Stimulated activated memory B cell treated with anti-CD40 and anti-IgM and Interleukin-4, amounts not matched to agents 10 μg/mL and 1 μg/mL and 100 μg/mL, for 72 hours (primary cell): ENCODE measurements around the gene HID1.

Experiments
- ATAC-seq: fragments of 150-1000 bp; cut with Tn5 transposase; 2 replicates; pipeline ENCODE4 v1.10.0; 2021
- H3K27ac Mint-ChIP-seq: one replicate; pipeline ENCODE4 v1.8.0; 2022; ENCODE audit warnings: mild to moderate bottlenecking, mixed read lengths
- H3K27me3 Mint-ChIP-seq: one replicate; pipeline ENCODE4 v1.8.0; 2022; ENCODE audit warnings: mixed read lengths
- H3K36me3 Mint-ChIP-seq: one replicate; pipeline ENCODE4 v1.8.0; 2022; ENCODE audit warnings: mixed read lengths
- H3K4me1 Mint-ChIP-seq: one replicate; pipeline ENCODE4 v1.8.0; 2022; ENCODE audit warnings: mixed read lengths
- H3K4me3 Mint-ChIP-seq: one replicate; pipeline ENCODE4 v1.8.0; 2022; ENCODE audit warnings: mild to moderate bottlenecking, moderate library complexity, mixed read lengths
- H3K9me3 Mint-ChIP-seq: one replicate; pipeline ENCODE4 v1.8.0; 2022; ENCODE audit warnings: mixed read lengths

HID1 gene

DNA sequence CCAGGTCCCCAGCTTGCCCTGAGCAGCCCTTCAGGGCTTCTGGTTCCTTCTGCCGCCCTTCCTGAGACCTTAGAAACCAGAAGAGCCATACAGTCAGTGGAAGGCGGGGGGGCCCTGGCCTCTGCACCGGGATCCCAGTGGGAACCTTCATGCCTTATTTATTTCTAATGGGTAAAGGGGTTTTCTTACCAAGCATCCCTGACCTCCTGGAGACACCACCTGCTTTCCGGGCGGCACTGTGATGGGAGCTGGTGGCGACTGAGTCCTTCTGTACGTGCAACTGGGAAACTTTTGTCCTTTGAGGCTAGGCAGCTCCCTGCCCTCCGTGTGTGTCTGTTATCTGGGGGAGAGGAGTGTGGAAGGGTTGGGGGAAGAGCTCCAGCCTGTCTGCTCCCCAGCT is 32.7 kb upstream of the HID1 start:
- Mint-ChIP-seq H3K27me3 (peaks cover 44% of the 10 kb centered on the region), H3K36me3 (no peaks in the 10 kb centered on the region), H3K4me1 (peaks cover 9% of the 10 kb centered on the region), H3K27ac (no peak overlapping the region), H3K4me3 (no peak overlapping the region), H3K9me3 (no peaks in the 10 kb centered on the region)
- ATAC-seq: no peak

DNA sequence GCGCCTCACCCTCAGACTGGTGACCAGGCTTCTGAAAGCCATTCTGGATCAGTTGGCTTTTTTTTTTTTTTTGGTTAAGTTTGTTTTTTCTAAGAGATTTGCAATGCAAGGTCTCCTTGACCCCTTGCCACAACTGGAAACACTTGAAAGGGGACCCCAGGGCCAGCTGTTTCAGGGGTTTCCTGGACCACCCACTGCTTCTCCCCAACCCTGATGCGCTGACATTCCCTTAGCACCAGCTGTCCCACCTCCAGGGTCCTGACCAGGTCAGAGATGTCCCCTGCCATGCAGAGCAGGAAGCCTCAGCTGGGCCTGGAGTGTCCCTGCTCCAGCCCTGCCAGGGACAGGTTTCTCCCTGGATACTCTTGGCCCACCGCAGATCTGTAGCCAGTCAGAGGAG is 31.8 kb upstream of the HID1 start:
- no peak for ATAC-seq
- Mint-ChIP-seq H3K4me1 (peaks cover 9% of the 10 kb centered on the region), H3K9me3 (no peaks in the 10 kb centered on the region), H3K27ac (no peak overlapping the region), H3K27me3 (peaks cover 44% of the 10 kb centered on the region), H3K36me3 (no peaks in the 10 kb centered on the region), H3K4me3 (no peak overlapping the region)

DNA sequence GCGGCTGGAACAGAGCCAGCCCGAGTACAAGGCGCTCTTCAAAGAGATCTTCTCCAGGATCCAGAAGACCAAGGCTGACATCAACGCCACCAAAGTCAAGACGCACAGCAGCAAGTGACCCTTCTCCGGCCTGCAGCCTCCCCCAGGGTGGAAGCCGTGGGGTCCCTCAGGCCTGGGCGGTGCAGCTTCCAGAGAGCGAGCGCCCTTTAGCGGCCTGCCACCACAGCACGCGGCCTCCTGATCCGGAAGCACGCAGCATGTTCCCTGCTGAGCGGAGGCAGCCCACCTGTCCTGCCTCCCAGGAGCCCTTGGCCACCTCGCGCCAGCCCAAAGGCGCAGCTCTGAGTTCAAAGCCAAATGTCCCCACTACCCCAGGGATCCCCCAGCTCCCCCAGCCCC is 31.4 kb upstream of the HID1 start:
- Mint-ChIP-seq H3K27ac (no peak overlapping the region), H3K4me1 (peaks cover 9% of the 10 kb centered on the region), H3K36me3 (no peaks in the 10 kb centered on the region), H3K27me3 (peaks cover 44% of the 10 kb centered on the region), H3K4me3 (no peak overlapping the region), H3K9me3 (no peaks in the 10 kb centered on the region)
- no peak for ATAC-seq

DNA sequence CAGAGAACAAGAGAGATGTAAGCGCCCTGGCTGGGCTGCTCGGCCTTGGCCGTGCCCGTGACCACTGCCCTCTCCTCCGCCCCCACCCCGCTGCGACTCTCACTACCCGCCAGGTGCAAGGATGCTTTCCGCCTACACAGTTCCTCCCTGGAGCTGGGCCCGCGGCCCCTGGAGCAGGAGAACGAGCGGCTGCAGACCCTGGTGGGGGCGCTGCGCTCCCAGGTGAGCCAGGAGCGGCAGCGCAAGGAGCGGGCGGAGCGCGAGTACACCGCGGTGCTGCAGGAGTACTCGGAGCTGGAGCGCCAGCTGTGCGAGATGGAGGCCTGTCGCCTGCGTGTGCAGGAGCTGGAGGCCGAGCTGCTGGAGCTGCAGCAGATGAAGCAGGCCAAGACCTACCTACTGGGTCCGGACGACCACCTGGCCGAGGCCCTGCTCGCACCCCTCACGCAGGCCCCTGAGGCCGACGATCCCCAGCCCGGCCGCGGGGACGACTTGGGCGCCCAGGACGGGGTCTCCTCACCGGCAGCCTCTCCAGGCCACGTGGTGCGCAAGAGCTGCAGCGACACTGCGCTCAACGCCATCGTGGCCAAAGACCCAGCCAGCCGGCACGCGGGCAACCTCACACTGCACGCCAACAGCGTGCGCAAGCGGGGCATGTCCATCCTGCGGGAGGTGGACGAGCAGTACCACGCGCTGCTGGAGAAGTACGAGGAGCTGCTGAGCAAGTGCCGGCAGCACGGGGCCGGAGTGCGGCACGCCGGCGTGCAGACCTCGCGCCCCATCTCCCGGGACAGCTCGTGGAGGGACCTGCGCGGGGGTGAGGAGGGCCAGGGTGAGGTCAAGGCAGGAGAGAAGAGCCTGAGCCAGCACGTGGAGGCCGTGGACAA is 30.8 kb upstream of the HID1 start:
- no peak for ATAC-seq
- Mint-ChIP-seq H3K27me3 (peaks cover 44% of the 10 kb centered on the region), H3K27ac (peak overlapping the region; percentile 58), H3K4me3 (no peak overlapping the region), H3K9me3 (no peaks in the 10 kb centered on the region), H3K36me3 (no peaks in the 10 kb centered on the region), H3K4me1 (peaks cover 9% of the 10 kb centered on the region)

DNA sequence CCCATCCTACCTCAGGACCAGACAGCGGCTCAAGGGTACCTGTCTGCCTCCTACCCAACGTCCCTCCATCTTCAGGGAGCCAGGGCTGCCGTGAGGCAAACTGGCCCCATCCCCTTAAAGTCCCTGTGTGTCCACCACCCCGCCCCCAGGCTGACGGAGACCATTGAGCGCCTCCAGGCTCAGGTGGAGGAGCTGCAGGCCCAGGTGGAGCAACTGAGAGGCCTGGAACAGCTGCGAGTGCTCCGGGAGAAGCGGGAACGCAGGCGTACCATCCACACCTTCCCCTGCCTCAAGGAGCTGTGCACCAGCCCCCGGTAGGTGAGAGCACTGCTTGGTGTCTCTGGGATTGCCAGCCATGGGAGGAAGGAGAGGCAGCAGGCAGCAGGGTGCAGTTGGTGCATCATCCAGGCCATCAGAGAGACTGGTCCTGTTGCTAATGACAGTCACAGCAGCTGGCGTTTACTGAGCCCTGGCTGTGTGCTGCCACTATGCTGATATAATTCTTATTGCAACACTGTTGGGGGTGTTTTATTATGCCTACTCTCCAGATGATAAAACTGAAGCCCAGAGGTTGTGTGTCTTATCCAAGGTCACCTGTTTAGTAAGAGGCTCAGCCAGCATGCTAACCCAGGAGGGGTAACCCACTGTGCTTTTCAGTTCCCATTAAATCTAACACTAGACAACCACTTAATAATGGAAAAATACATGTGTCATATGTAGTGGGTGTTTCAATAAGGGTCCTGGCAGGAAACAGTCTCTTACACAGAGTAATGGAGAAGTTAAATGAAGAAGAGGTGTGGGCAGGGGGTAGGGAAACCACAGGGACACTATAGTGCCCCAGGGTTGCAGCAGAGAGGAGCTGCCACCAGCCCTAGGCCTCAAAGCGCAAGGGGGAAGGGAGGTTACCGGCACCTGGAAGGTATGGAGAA is 29.6 kb upstream of the HID1 start:
- H3K4me3 Mint-ChIP-seq: no peak overlapping the region
- peak; percentile 81 for ATAC-seq
- peak overlapping the region; percentile 58 for H3K27ac Mint-ChIP-seq
- H3K36me3 Mint-ChIP-seq: no peaks in the 10 kb centered on the region
- no peaks in the 10 kb centered on the region for H3K9me3 Mint-ChIP-seq
- H3K4me1 Mint-ChIP-seq: peaks cover 9% of the 10 kb centered on the region
- peaks cover 44% of the 10 kb centered on the region for H3K27me3 Mint-ChIP-seq

DNA sequence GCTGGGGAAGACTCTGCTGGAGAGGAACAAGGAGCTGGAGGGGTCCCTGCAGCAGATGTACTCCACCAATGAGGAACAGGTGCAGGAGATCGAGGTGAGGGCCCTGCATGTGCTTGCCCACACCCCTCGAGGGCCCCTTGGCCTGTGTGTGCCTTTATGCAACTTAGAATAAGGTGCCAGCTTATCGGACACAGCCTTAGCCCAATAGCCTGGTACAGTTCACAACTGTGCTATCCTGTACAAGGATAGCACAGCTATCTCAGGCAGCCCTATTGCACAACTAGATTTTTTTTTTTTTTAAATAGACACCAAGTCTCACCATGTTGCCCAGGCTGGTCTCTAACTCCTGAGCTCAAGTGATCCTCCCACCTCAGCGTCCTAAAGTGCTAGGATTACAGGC is 27.0 kb upstream of the HID1 start:
- Mint-ChIP-seq H3K4me1 (peaks cover 9% of the 10 kb centered on the region), H3K27me3 (peaks cover 29% of the 10 kb centered on the region), H3K4me3 (no peak overlapping the region), H3K27ac (no peak overlapping the region), H3K9me3 (no peaks in the 10 kb centered on the region), H3K36me3 (no peaks in the 10 kb centered on the region)
- no peak for ATAC-seq

DNA sequence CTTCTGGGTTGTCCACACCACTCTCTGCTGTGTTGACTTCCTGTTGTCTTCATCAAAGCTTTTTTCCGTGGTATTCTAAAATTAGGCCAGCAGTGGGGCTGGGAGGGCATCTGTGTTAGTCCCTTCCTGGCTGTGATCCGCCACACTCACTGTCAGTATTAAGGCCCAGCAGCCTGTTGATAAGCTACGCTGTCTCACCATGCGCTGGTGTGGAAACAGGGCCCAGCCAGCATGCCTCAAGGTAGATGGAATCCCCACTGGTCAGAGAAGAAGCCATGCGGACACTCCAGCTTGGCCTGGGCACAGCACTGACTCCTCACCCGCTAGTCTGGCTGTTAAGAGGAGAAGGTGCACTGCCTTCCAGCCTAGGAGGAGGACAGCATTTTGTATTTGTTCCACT is 26.2 kb upstream of the HID1 start:
- H3K4me1 Mint-ChIP-seq: peaks cover 9% of the 10 kb centered on the region
- H3K36me3 Mint-ChIP-seq: no peaks in the 10 kb centered on the region
- H3K27me3 Mint-ChIP-seq: peaks cover 23% of the 10 kb centered on the region
- ATAC-seq: no peak
- no peak overlapping the region for H3K4me3 Mint-ChIP-seq
- no peak overlapping the region for H3K27ac Mint-ChIP-seq
- H3K9me3 Mint-ChIP-seq: no peaks in the 10 kb centered on the region

DNA sequence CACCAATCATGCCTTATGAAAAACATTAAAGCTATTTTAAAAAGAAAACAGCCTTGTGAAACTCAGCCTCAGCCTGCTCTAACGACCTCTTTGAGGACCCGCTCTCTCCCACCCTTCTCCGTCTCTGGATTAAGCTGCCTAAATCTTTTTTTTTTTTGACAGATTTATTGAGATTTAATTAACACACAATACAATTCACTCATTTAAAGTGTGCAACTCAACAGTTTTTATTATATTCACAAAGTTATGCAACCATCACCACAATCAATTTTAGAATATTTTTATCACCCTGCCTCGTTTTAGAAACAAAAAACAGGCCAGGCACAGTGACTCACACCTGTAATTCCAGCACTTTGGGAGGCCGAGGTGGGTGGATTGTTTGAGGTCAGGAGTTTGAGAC is 23.3 kb upstream of the HID1 start:
- Mint-ChIP-seq H3K4me1 (no peaks in the 10 kb centered on the region), H3K27me3 (peaks cover 3% of the 10 kb centered on the region), H3K9me3 (no peaks in the 10 kb centered on the region), H3K4me3 (no peak overlapping the region), H3K36me3 (no peaks in the 10 kb centered on the region), H3K27ac (no peak overlapping the region)
- ATAC-seq: no peak

DNA sequence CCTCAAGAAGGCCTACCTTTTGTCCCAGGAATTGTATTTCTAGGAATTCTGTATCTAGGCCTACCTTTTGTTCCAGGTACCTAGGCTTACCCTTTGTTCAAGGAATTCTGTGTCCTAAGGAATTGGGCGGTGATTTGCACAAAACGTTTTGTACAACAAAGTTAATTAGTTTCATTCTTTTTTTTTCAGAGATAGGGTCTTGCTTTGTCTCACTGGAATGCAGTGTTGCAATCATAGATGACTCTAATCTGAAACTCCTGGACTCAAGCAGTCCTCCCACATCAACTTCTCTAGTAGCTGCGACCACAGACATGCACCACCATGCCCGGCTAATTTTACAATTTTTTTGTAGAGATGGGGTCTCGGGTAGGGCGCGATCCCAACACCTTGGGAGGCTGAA is 21.9 kb upstream of the HID1 start:
- Mint-ChIP-seq H3K27ac (no peak overlapping the region), H3K36me3 (no peaks in the 10 kb centered on the region), H3K9me3 (no peaks in the 10 kb centered on the region), H3K27me3 (peaks cover 3% of the 10 kb centered on the region), H3K4me1 (no peaks in the 10 kb centered on the region), H3K4me3 (no peak overlapping the region)
- ATAC-seq: no peak

DNA sequence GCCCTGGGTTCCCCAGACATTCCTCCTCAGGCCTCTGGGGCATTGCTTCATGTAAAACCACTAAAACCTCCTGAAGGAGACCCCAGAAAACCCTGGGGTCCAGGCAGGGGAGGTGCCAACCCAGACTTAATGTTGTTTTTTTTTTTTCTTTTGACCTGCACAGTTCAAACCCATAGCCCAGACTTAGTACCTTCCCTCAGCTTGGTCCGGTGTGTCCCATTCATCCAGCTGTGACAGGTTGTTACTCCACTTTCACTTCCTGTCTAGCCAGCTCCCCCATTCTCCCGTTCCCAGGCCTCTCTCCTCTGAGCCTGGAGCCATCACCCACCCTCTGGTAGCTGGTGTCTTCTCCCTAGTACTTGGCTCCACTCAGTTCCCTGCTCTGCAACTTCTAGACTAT is 19.7 kb upstream of the HID1 start:
- Mint-ChIP-seq H3K4me3 (no peak overlapping the region), H3K27me3 (peaks cover 22% of the 10 kb centered on the region), H3K27ac (no peak overlapping the region), H3K4me1 (peaks cover 8% of the 10 kb centered on the region), H3K36me3 (no peaks in the 10 kb centered on the region), H3K9me3 (no peaks in the 10 kb centered on the region)
- ATAC-seq: no peak

DNA sequence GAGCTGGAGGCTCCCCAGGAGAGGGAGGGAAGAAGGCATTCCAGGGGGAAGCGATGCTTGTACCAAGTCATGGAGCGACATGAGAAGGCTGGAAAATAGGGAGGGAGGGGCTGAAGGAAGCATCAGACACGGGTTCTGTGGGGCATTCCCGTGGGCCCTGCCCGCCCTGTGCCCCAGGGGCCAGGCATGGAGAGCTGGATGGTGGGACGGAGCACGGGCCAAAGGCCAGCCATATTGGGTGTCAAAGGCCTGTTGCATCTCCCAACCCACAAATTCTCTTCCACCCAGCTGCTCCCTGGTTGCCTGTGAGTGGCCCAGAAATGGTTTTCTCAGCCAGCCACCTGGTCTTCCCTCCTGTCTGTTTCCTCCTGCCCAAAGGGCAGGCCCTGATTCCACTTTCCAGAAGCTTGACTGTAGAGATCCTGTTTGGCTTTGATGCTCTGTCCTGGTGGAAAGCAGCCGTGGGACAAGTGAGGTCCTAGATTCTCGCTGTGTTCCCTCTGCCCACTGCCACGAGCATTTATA is 18.1 kb upstream of the HID1 start:
- Mint-ChIP-seq H3K4me1 (peaks cover 18% of the 10 kb centered on the region), H3K27ac (no peak overlapping the region), H3K9me3 (no peaks in the 10 kb centered on the region), H3K27me3 (peaks cover 36% of the 10 kb centered on the region), H3K36me3 (no peaks in the 10 kb centered on the region), H3K4me3 (no peak overlapping the region)
- ATAC-seq: no peak

DNA sequence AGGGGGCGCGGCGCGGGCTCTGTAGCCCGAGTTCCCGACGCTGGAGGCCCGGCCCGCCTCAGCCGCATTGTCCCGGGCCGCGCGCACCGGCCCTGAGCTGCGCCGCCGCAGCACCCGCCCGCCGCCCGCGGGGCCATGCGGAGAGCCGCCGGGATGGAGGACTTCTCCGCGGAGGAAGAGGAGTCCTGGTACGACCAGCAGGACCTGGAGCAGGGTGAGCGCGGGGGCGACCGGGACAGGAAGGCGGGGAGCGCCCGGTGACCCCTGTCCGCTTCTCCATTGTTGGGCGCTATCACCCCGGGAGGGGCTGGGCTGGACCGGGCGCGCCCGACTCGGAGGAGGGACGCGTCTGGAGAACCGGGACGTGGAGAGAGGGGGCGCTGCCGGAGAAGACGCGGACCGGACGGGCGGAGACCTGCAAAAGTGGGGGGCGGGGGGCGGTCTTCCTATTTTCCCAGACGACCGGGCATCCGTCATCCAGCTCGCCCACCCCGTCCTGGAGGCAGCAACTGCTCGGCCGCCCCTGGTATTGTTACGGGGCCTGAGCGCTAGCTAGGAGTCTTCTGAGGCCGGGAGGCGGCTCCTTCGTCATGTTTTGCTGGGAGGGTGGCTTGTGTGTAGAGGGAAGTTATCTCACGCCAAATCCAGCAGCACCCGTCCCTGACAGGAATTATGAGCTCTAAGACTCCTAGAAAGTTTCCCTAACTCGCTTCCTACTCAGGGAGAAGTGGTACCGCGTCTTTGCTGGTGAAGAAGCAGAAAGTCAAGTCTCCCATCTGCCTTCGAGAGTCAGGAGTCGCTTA is 15.6 kb upstream of the HID1 start:
- Mint-ChIP-seq H3K4me1 (peaks cover 18% of the 10 kb centered on the region), H3K36me3 (no peaks in the 10 kb centered on the region), H3K9me3 (no peaks in the 10 kb centered on the region), H3K27ac (no peak overlapping the region), H3K27me3 (peaks cover 49% of the 10 kb centered on the region), H3K4me3 (peak overlapping the region; percentile 64)
- peak; percentile 69 for ATAC-seq

DNA sequence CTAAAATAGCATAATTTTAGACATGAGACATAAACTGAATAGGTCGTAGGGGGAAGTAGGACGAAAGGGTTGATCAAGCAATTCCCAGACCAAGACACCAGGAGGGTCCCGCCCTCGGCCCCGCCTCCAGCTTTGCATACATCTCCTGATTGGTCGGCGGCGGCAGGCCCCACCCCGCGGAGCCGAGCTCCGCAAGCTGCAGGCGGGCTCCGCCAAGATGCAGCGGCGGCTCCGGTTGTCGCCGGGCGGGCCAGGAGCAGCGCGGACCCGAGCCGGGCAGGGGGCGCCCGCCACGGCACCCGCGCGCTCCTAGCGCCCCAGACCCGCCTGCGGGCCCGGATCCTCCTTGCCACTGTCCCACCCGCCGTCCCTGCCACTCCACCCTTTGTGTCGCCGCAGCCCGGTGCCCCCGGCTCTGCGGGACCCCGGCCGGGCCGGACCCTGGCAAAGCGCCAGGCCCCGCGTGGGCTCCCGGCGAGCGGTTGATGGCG is 14.9 kb upstream of the HID1 start, which contains the start of gene CDR2L:
TSS of gene CDR2L (plus strand) at position 215 of the 491 bp plus-strand sequence. CDS start 412 bp downstream, outside the sequence.
- ATAC-seq: peak; percentile 96
- peaks cover 18% of the 10 kb centered on the region for H3K4me1 Mint-ChIP-seq
- H3K36me3 Mint-ChIP-seq: no peaks in the 10 kb centered on the region
- peaks cover 49% of the 10 kb centered on the region for H3K27me3 Mint-ChIP-seq
- no peaks in the 10 kb centered on the region for H3K9me3 Mint-ChIP-seq
- H3K4me3 Mint-ChIP-seq: peak within 1 kb of the TSS; percentile 71
- H3K27ac Mint-ChIP-seq: no peak within 1 kb of the TSS

DNA sequence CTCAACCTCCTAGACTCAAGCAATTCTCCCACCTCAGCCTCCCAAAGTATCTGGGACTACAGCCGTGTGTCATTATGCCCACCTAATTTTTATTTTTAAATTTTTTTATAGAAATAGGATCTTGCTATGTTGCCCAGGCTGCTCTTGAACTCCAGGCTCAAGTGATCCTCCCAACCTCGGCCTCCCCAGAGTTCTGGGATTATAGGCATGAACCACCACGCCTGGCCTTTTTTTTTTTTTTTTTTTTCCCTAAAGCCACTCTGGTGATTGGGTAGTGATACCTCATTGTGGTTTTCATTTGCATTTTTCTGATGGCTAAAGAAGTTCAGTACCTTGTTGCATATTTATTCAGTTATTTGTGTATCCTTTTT is 13.6 kb upstream of the HID1 start:
- peaks cover 27% of the 10 kb centered on the region for H3K4me1 Mint-ChIP-seq

More for the DNA sequence above, 13.6 kb upstream of the HID1 start:
- Mint-ChIP-seq H3K27ac (no peak overlapping the region), H3K36me3 (no peaks in the 10 kb centered on the region), H3K9me3 (no peaks in the 10 kb centered on the region), H3K4me3 (no peak overlapping the region), H3K27me3 (peaks cover 54% of the 10 kb centered on the region)
- no peak for ATAC-seq
